Measurements from ENCODE around the gene RNF207.

The RNF207 gene

DNA sequence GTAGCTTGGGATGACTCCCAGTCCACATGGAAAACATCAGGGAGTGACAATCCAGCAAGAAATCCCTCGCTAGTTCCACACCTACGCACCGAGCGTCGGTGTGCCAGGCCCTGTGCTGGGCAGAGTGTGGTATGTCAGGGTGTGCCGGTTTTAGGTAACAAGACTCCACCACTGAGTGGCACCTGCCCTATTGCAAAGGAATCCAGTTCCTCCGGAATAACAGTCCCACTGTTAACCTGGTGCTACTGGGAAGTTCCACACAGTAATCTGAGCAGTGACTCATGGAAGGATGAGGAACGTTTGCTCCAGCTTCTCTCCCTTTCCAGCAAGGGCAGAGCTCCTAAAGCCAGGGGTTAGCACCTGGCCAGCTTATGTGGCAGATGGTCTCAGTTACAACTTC lies 14.3 kb downstream of the RNF207 start:
- no peak for TF ChIP-seq CTCF (conservative IDR thresholded peaks at IDR 0.05; ENCODE audit: low read length)
- no peak overlapping the region for H3K4me3 ChIP-seq (ENCODE audit: low read length)
- no peak for DNase-seq (ENCODE audit: low read depth)

- no peak for DNase-seq (ENCODE audit: low read depth)
- no peak for TF ChIP-seq CTCF (conservative IDR thresholded peaks at IDR 0.05; ENCODE audit: low read length)
- no peak overlapping the region for H3K4me3 ChIP-seq (ENCODE audit: low read length)
Observed at GRCh38 chr1:6221210-6221784, 15.4 kb downstream of the RNF207 start.

- no peak for TF ChIP-seq CTCF (conservative IDR thresholded peaks at IDR 0.05; ENCODE audit: low read length)
- DNase-seq (ENCODE audit: low read depth) = peak; percentile 44
- no peak overlapping the region for H3K4me3 ChIP-seq (ENCODE audit: low read length)
Observed at GRCh38 chr1:6222636-6223035, 16.7 kb downstream of the RNF207 start.

GRCh38 chr1:6223617-6224016 lies 17.7 kb downstream of the RNF207 start:
- no peak for DNase-seq (ENCODE audit: low read depth)
- H3K4me3 ChIP-seq (ENCODE audit: low read length) = no peak overlapping the region
- TF ChIP-seq CTCF (conservative IDR thresholded peaks at IDR 0.05; ENCODE audit: low read length) = no peak

GRCh38 chr1:6224718-6225117 lies 18.8 kb downstream of the RNF207 start:
- no peak for TF ChIP-seq CTCF (conservative IDR thresholded peaks at IDR 0.05; ENCODE audit: low read length)
- no peak for DNase-seq (ENCODE audit: low read depth)
- no peak overlapping the region for H3K4me3 ChIP-seq (ENCODE audit: low read length)

GRCh38 chr1:6225651-6226050 lies 19.7 kb downstream of the RNF207 start:
- no peak for TF ChIP-seq CTCF (conservative IDR thresholded peaks at IDR 0.05; ENCODE audit: low read length)
- H3K4me3 ChIP-seq (ENCODE audit: low read length) = no peak overlapping the region
- no peak for DNase-seq (ENCODE audit: low read depth)

DNA sequence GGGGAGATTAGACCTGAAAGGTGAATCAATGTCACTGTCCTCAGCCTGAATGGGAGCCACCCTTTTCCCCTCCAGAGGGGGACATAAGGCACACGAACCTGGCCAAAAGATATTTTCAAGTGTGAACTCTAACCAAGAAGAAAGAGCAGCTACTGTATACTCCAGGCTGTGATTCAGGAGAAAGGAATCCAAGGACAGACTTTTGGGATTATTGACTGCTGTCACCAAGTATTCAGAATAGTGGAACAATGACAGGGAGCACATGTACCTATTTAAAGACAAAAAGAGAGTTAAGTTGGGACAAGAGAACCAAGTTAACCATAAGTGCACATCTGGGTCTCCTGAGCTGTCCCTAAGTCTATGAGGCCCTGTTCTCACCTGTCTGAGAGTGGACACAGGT lies 27.5 kb downstream of the RNF207 start:
- DNase-seq (ENCODE audit: low read depth) = no peak
- no peak for TF ChIP-seq CTCF (conservative IDR thresholded peaks at IDR 0.05; ENCODE audit: low read length)
- no peak overlapping the region for H3K4me3 ChIP-seq (ENCODE audit: low read length)

Measured in AG10803 (cell line).